Stimulated activated CD8-positive, alpha-beta memory T cell treated with anti-CD3 and anti-CD28 coated beads, Interleukin-12 subunit alpha, Interleukin-12 subunit beta, amount 100 ng/mL, for 24 hours (primary cell): ENCODE results near the gene KLHL10.

Experiments
- DNase-seq: peaks from one replicate; pipeline ENCODE4 v3.0.0-alpha.2; 2020; ENCODE audit errors: extremely low read depth

Gene KLHL10

DNA sequence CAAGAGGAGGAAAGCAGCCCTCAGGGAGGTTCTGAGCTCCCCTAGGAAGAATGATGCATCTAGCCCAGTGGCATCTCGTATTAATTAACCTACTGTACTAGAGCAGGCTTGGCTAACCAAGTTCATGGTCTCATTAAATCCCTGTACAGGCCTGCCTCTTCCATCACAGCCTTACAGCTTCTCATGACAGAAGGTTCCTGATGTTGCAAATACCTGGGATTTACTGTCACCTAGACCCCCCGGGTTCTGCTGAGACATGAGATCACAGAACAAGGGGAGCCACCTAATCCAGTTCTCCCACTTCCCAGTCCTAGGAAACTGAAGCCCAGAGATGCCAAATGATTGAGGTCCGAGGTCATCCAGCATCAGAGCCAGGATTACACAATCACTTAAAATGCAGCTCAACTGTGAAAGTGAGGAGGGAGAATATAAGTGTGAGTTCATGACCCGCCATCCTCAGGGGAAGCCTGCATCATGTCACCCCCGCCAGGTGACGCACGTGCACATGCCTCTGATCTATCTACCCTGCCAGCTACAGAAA, 57.2 kb downstream of the KLHL10 start:
- DNase-seq: no peak

- no peak for DNase-seq
These were observed 58.0 kb downstream of the KLHL10 start for GRCh38 chr17:41895617-41896016.

DNA sequence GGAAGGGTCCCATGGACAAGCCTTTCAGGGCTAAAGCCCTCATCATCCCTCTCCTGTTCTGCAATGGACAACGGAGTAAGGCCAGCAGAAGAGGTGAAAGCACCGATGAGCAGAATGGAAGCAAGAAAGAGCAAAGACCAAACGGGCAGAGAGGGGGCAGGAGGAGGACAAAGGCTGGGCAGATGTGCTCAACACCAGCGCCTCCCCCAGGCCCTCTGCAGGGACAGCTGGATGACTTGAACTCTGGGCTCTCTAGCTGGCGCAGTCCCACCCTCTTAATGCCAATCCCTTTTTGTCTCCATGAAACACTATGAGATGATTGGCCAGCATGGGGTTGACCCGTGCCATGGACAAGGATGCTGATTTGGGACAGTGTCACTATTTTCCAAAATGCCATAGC, 59.1 kb downstream of the KLHL10 start:
- DNase-seq: no peak
